Measurements from ENCODE around the gene ALDH1B1. TPM values are rescaled to one million over a fixed set of nuclear protein-coding genes. Genes with fewer than 3 reads are reported as not detected.

ALDH1B1 gene
- total RNA-seq, 1 experiment from 2014 or later, result 13.3 TPM

DNA sequence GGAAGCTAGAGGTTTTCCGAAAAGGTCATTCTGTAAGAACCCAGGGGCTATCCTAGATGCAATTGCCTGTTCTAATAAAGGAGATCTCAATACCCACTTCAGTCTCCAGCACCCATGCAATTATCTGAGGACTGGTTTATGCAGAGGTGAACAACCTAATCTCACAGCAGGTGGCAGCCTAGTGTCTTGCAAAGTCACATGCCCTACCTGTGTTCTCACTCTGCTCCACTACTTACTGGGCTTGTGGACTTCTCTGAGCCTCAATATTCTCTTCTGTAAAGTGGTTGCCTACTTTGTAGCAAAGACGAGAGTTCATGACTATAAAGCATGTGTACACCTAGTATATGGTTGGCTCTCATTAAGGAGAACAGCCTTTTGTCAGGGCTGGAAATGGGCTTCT lies 21.0 kb upstream of the ALDH1B1 start:
- H3K27ac Mint-ChIP-seq (ENCODE audit: unreplicated experiment), result no peak overlapping the region
- no peak overlapping the region for H3K4me3 Mint-ChIP-seq (ENCODE audit: low read depth, unreplicated experiment)
- BruUV-seq (replicated peaks), result no TSS peak
- H3K4me1 Mint-ChIP-seq (ENCODE audit: low read depth, unreplicated experiment), result no peaks in the 10 kb centered on the region
- intact Hi-C loops (cut with micrococcal nuclease; ENCODE audit: unreplicated experiment), result loop anchor here (1.0 kb wide), 1 partner anchor 29 kb away; no protein-coding TSS in a partner anchor
- TF ChIP-seq CTCF (IDR thresholded peaks at IDR 0.05; ENCODE audit: unreplicated experiment), result no peak
- peak; percentile 14 for DNase-seq
- no peaks in the 10 kb centered on the region for H3K9me3 Mint-ChIP-seq (ENCODE audit: low read depth, unreplicated experiment)
- H3K27me3 Mint-ChIP-seq (ENCODE audit: unreplicated experiment), result peaks cover 11% of the 10 kb centered on the region
- no peaks in the 10 kb centered on the region for H3K36me3 Mint-ChIP-seq (ENCODE audit: insufficient read depth, unreplicated experiment)
- CTCF ChIA-PET, result no interaction called here

GRCh38 chr9:38372762-38373619 lies 19.5 kb upstream of the ALDH1B1 start:
- BruUV-seq (replicated peaks), result no TSS peak
- CTCF ChIA-PET, result no interaction called here

DNA sequence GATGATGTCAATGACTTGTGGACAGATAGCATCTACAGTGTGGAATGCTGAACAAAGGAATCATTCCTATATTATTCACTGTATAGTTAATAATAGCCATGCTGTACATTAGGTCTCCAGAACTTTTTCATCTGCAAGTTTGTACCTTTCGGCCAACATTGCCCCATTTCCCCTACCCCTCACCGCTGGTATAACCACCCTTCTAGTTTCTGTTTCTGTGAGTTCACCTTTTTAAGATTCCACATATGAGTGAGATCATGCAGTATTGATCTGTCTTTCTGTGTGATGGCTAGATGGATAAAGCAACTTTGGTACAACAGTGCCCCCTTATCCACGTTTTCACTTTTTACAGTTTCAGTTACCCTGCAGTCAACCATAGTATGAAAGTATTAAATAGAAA lies 18.8 kb upstream of the ALDH1B1 start:
- BruUV-seq (replicated peaks), result no TSS peak
- Mint-ChIP-seq H3K27ac (ENCODE audit: unreplicated experiment) (no peak overlapping the region), H3K4me3 (ENCODE audit: low read depth, unreplicated experiment) (no peak overlapping the region), H3K4me1 (ENCODE audit: low read depth, unreplicated experiment) (no peaks in the 10 kb centered on the region), H3K27me3 (ENCODE audit: unreplicated experiment) (peaks cover 11% of the 10 kb centered on the region), H3K36me3 (ENCODE audit: insufficient read depth, unreplicated experiment) (no peaks in the 10 kb centered on the region), H3K9me3 (ENCODE audit: low read depth, unreplicated experiment) (no peaks in the 10 kb centered on the region)
- CTCF ChIA-PET, result no interaction called here
- intact Hi-C loops (cut with micrococcal nuclease; ENCODE audit: unreplicated experiment), result no loop called here
- no peak for DNase-seq
- TF ChIP-seq CTCF (IDR thresholded peaks at IDR 0.05; ENCODE audit: unreplicated experiment), result no peak

More at GRCh38 chr9:38372762-38373619, 19.5 kb upstream of the ALDH1B1 start:
- Mint-ChIP-seq H3K27ac (ENCODE audit: unreplicated experiment) (no peak overlapping the region), H3K27me3 (ENCODE audit: unreplicated experiment) (peaks cover 11% of the 10 kb centered on the region), H3K4me3 (ENCODE audit: low read depth, unreplicated experiment) (no peak overlapping the region), H3K36me3 (ENCODE audit: insufficient read depth, unreplicated experiment) (no peaks in the 10 kb centered on the region), H3K4me1 (ENCODE audit: low read depth, unreplicated experiment) (no peaks in the 10 kb centered on the region), H3K9me3 (ENCODE audit: low read depth, unreplicated experiment) (no peaks in the 10 kb centered on the region)
- DNase-seq, result no peak
- no peak for TF ChIP-seq CTCF (IDR thresholded peaks at IDR 0.05; ENCODE audit: unreplicated experiment)
- intact Hi-C loops (cut with micrococcal nuclease; ENCODE audit: unreplicated experiment), result no loop called here

DNA sequence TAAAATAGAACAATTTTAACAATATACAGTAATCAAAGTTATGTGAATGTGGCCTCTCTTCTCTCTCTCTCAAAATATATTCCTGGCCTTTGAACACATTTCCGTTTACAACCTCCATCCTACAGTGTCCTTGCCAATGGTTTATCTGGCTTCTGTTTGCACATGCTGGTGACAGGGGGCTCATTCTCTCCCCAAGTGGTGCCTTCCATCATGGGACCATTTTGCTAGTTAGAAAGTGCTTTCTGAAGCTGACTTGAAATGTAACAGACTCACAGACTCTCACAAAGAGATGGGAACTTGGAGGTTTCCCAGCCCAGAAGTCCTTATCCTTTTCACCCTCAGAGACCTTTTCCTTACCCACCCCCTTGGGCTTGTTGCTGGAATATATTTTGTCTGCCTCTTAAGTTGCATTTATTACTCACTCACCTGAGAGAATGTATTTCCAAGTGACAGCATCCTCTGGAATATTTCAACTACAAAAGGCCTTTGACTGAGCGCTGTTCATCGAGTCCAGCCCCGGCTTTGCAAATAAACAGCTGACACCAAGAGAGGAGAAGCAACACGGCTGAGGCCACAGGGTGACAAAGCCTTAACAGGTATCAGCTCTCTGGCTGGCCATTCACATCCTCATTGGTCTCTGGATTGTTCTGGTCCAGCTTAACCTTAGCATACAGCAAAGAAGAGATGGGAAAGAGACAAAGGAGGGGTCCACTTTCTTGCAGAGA lies 17.5 kb upstream of the ALDH1B1 start:
- TF ChIP-seq CTCF (IDR thresholded peaks at IDR 0.05; ENCODE audit: unreplicated experiment), result no peak
- Mint-ChIP-seq H3K4me1 (ENCODE audit: low read depth, unreplicated experiment) (no peaks in the 10 kb centered on the region), H3K9me3 (ENCODE audit: low read depth, unreplicated experiment) (no peaks in the 10 kb centered on the region), H3K27me3 (ENCODE audit: unreplicated experiment) (peaks cover 11% of the 10 kb centered on the region), H3K36me3 (ENCODE audit: insufficient read depth, unreplicated experiment) (no peaks in the 10 kb centered on the region), H3K4me3 (ENCODE audit: low read depth, unreplicated experiment) (no peak overlapping the region), H3K27ac (ENCODE audit: unreplicated experiment) (no peak overlapping the region)
- CTCF ChIA-PET, result no interaction called here
- BruUV-seq (replicated peaks), result no TSS peak
- DNase-seq, result no peak
- intact Hi-C loops (cut with micrococcal nuclease; ENCODE audit: unreplicated experiment), result no loop called here

All from Calu3 (cell line).